Mucosa of rectum (tissue), 2 donors: Measurements from ENCODE around the gene TMA7.

ENCODE experiments used
- H3K27ac ChIP-seq, 2 donors: one replicate each; pipeline ENCODE4 v1.7.0; 2013; ENCODE audit warnings: inconsistent platforms in 2 of 2, low read depth in 2 of 2, low read length in 2 of 2
- H3K27me3 ChIP-seq, 2 donors: one replicate each; pipeline ENCODE4 v1.7.0; 2013; ENCODE audit warnings: low read length in 2 of 2; ENCODE audit not compliant: control insufficient read depth in 2 of 2, insufficient read depth in 2 of 2
- H3K36me3 ChIP-seq, 2 donors: one replicate each; pipeline ENCODE4 v1.7.0; 2013; ENCODE audit warnings: low read length in 2 of 2; ENCODE audit not compliant: control insufficient read depth in 2 of 2, insufficient read depth in 2 of 2
- H3K4me1 ChIP-seq, 2 donors: one replicate each; pipeline ENCODE4 v1.7.0; 2013; ENCODE audit warnings: low read length in 2 of 2, mild to moderate bottlenecking in 1 of 2; ENCODE audit not compliant: control insufficient read depth in 2 of 2, insufficient read depth in 2 of 2
- H3K4me3 ChIP-seq, 2 donors: one replicate each; pipeline ENCODE4 v1.7.0; 2013; ENCODE audit warnings: low read length in 2 of 2
- H3K9ac ChIP-seq, 2 donors: one replicate each; pipeline ENCODE4 v1.7.0; 2013; ENCODE audit warnings: low read length in 2 of 2, low read depth in 1 of 2, mild to moderate bottlenecking in 1 of 2
- H3K9me3 ChIP-seq, 2 donors: one replicate each; pipeline ENCODE4 v1.7.0; 2013; ENCODE audit warnings: low read length in 2 of 2; ENCODE audit not compliant: control insufficient read depth in 2 of 2
- donor health status: healthy.
- donor health status: Normal muscosa, but diverticular disease.

TMA7 gene

GRCh38 chr3:48409291-48410201 lies 30.5 kb upstream of the TMA7 start:
- H3K27me3 ChIP-seq = no peaks in the 10 kb centered on the region
- H3K4me3 ChIP-seq = no peak overlapping the region
- peaks cover 66 to 71% of the 10 kb centered on the region in 2 donors for H3K36me3 ChIP-seq
- no peaks in the 10 kb centered on the region for H3K4me1 ChIP-seq
- H3K27ac ChIP-seq = no peak overlapping the region
- no peaks in the 10 kb centered on the region for H3K9me3 ChIP-seq
- H3K9ac ChIP-seq = no peak overlapping the region

- Histone ChIP-seq H3K27me3 (no peaks in the 10 kb centered on the region), H3K9me3 (no peaks in the 10 kb centered on the region), H3K27ac (no peak overlapping the region), H3K9ac (no peak overlapping the region), H3K4me3 (no peak overlapping the region), H3K4me1 (no peaks in the 10 kb centered on the region), H3K36me3 (peaks cover 67 to 74% of the 10 kb centered on the region in 2 donors)
These were observed 29.6 kb upstream of the TMA7 start for GRCh38 chr3:48410205-48411040.

- no peaks in the 10 kb centered on the region for H3K4me1 ChIP-seq
- H3K9ac ChIP-seq = no peak overlapping the region
- peaks cover 66 to 77% of the 10 kb centered on the region in 2 donors for H3K36me3 ChIP-seq
- H3K27me3 ChIP-seq = no peaks in the 10 kb centered on the region
- H3K27ac ChIP-seq = no peak overlapping the region
- H3K4me3 ChIP-seq = no peak overlapping the region
- no peaks in the 10 kb centered on the region for H3K9me3 ChIP-seq
These were observed 28.9 kb upstream of the TMA7 start for GRCh38 chr3:48411041-48411588.

- Histone ChIP-seq H3K4me3 (no peak overlapping the region), H3K36me3 (peaks cover 67 to 77% of the 10 kb centered on the region in 2 donors), H3K4me1 (no peaks in the 10 kb centered on the region), H3K27ac (no peak overlapping the region), H3K27me3 (no peaks in the 10 kb centered on the region), H3K9ac (no peak overlapping the region), H3K9me3 (no peaks in the 10 kb centered on the region)
These were observed 28.3 kb upstream of the TMA7 start for GRCh38 chr3:48411606-48412374.

GRCh38 chr3:48412375-48413001 lies 27.6 kb upstream of the TMA7 start:
- H3K9ac ChIP-seq = no peak overlapping the region
- H3K36me3 ChIP-seq = peaks cover 70 to 75% of the 10 kb centered on the region in 2 donors
- H3K27ac ChIP-seq = no peak overlapping the region
- H3K9me3 ChIP-seq = no peaks in the 10 kb centered on the region
- no peaks in the 10 kb centered on the region for H3K4me1 ChIP-seq
- no peak overlapping the region for H3K4me3 ChIP-seq
- no peaks in the 10 kb centered on the region for H3K27me3 ChIP-seq

- no peaks in the 10 kb centered on the region for H3K4me1 ChIP-seq
- H3K27me3 ChIP-seq = no peaks in the 10 kb centered on the region
- peaks cover 76 to 77% of the 10 kb centered on the region in 2 donors for H3K36me3 ChIP-seq
- no peak overlapping the region for H3K27ac ChIP-seq
- H3K9ac ChIP-seq = no peak overlapping the region
- no peak overlapping the region for H3K4me3 ChIP-seq
- no peaks in the 10 kb centered on the region for H3K9me3 ChIP-seq
These were observed 27.0 kb upstream of the TMA7 start for GRCh38 chr3:48413086-48413485.

- Histone ChIP-seq H3K27me3 (no peaks in the 10 kb centered on the region), H3K9me3 (no peaks in the 10 kb centered on the region), H3K4me1 (no peaks in the 10 kb centered on the region), H3K9ac (no peak overlapping the region), H3K27ac (no peak overlapping the region), H3K4me3 (no peak overlapping the region), H3K36me3 (peaks cover 76 to 78% of the 10 kb centered on the region in 2 donors)
These were observed 26.4 kb upstream of the TMA7 start for GRCh38 chr3:48413611-48414010.

GRCh38 chr3:48414376-48415250 lies 25.4 kb upstream of the TMA7 start:
- H3K4me1 ChIP-seq = no peaks in the 10 kb centered on the region
- no peak overlapping the region for H3K9ac ChIP-seq
- H3K27ac ChIP-seq = no peak overlapping the region
- no peaks in the 10 kb centered on the region for H3K9me3 ChIP-seq
- H3K4me3 ChIP-seq = no peak overlapping the region
- H3K36me3 ChIP-seq = peaks cover 72 to 76% of the 10 kb centered on the region in 2 donors
- H3K27me3 ChIP-seq = no peaks in the 10 kb centered on the region
